ENCODE results near the gene SCGB1D1. TPM values are rescaled to one million over a fixed set of nuclear protein-coding genes. Genes with fewer than 3 reads are reported as not detected.

SCGB1D1 gene
- total and polyA plus RNA-seq, 10 of the 15 experiments (the other 5 are each of a cell fraction or from before 2014, with no cell fraction given): not detected

- FAIRE-seq (no peak), DNase-seq (ENCODE audit: low read depth, low spot score) (no peak), ATAC-seq (no peak)
- ChIA-PET CTCF (interaction anchor here (0.8 to 2.1 kb wide), 16 partner anchors 15 to 205 kb away, joined by 3 to 12 read pairs (median 4); no protein-coding TSS in a partner anchor), POLR2A (no interaction called here), SMC1A (ENCODE audit: uncharacterized antibody, unreplicated experiment) (interaction anchor here (0.7 to 2.1 kb wide), 5 partner anchors 20 to 143 kb away, joined by 3 to 5 read pairs (median 3); no protein-coding TSS in a partner anchor), RAD21 (ENCODE audit: unreplicated experiment) (no interaction called here)
- Histone ChIP-seq H3K27ac (ENCODE audit: control insufficient read depth, insufficient read depth) (no peak overlapping the region), H3K4me1 (ENCODE audit: control insufficient read depth, insufficient read depth, low read length) (no peaks in the 10 kb centered on the region), H3K79me2 (ENCODE audit: control insufficient read depth, insufficient read depth, low read length) (no peaks in the 10 kb centered on the region), H3K9ac (ENCODE audit: control insufficient read depth, insufficient read depth, low read length) (no peak overlapping the region), H3K27me3 (replicated peaks in 1 of 2; ENCODE audit: control insufficient read depth in 2 of 2, insufficient read depth in 2 of 2, low read length in 1 of 2) (0 out of 4 replicates have a peak, but pooled peaks cover 0 to 2% of the 10 kb centered on the region in 2 experiments), H3K9me3 (replicated peaks; ENCODE audit: control insufficient read depth, insufficient read depth, low read length) (no peaks in the 10 kb centered on the region), H3K36me3 (ENCODE audit: control insufficient read depth in 2 of 2, insufficient read depth in 2 of 2, low read length in 1 of 2) (no peaks in the 10 kb centered on the region), H3K4me2 (ENCODE audit: control insufficient read depth, insufficient read depth) (no peak overlapping the region), H2AFZ (ENCODE audit: control insufficient read depth, low read depth, low read length) (no peak overlapping the region), H3K4me3 (no peak overlapping the region), H4K20me1 (ENCODE audit: control insufficient read depth, insufficient read depth) (no peaks in the 10 kb centered on the region)
- WGBS (ENCODE audit: insufficient coverage, insufficient replicate concordance, low lambda C conversion rate, missing lambda C conversion rate): 36% methylated on average over 7 of the region's 7 CpGs
- BruUV-seq (replicated peaks): no TSS peak
- intact Hi-C loops (cut with micrococcal nuclease; ENCODE audit: unreplicated experiment): loop anchor here (5.0 kb wide), 1 partner anchor 205 kb away; no protein-coding TSS in a partner anchor
- in situ Hi-C loops (cut with MboI): loop anchor here (5.0 kb wide), 1 partner anchor 140 kb away; no protein-coding TSS in a partner anchor
- TF ChIP-seq MYC (IDR thresholded peaks at IDR 0.05; ENCODE audit: insufficient read depth, insufficient read length, insufficient replicate concordance, low read length, severe bottlenecking) (no peak), RBBP5 (conservative IDR thresholded peaks at IDR 0.05) (no peak), ZNF687 (IDR thresholded peaks at IDR 0.05) (no peak), NFYB (IDR thresholded peaks at IDR 0.05; ENCODE audit: insufficient read depth, low read depth, low read length) (no peak), ZSCAN29 (IDR thresholded peaks at IDR 0.05) (no peak), FOS (IDR thresholded peaks at IDR 0.05; ENCODE audit: borderline replicate concordance, extremely low read depth, insufficient read length) (no peak), RAD51 (IDR thresholded peaks at IDR 0.05) (no peak), ZBTB4 (CRISPR knock-in tag; IDR thresholded peaks at IDR 0.05) (no peak), SUZ12 (IDR thresholded peaks at IDR 0.05; ENCODE audit: unreplicated experiment) (no peak), HDGF (IDR thresholded peaks at IDR 0.05) (no peak), TBL1XR1 (IDR thresholded peaks at IDR 0.05; ENCODE audit: low read depth, low read length) (no peak)
- TF ChIP-seq, protein P1, sequence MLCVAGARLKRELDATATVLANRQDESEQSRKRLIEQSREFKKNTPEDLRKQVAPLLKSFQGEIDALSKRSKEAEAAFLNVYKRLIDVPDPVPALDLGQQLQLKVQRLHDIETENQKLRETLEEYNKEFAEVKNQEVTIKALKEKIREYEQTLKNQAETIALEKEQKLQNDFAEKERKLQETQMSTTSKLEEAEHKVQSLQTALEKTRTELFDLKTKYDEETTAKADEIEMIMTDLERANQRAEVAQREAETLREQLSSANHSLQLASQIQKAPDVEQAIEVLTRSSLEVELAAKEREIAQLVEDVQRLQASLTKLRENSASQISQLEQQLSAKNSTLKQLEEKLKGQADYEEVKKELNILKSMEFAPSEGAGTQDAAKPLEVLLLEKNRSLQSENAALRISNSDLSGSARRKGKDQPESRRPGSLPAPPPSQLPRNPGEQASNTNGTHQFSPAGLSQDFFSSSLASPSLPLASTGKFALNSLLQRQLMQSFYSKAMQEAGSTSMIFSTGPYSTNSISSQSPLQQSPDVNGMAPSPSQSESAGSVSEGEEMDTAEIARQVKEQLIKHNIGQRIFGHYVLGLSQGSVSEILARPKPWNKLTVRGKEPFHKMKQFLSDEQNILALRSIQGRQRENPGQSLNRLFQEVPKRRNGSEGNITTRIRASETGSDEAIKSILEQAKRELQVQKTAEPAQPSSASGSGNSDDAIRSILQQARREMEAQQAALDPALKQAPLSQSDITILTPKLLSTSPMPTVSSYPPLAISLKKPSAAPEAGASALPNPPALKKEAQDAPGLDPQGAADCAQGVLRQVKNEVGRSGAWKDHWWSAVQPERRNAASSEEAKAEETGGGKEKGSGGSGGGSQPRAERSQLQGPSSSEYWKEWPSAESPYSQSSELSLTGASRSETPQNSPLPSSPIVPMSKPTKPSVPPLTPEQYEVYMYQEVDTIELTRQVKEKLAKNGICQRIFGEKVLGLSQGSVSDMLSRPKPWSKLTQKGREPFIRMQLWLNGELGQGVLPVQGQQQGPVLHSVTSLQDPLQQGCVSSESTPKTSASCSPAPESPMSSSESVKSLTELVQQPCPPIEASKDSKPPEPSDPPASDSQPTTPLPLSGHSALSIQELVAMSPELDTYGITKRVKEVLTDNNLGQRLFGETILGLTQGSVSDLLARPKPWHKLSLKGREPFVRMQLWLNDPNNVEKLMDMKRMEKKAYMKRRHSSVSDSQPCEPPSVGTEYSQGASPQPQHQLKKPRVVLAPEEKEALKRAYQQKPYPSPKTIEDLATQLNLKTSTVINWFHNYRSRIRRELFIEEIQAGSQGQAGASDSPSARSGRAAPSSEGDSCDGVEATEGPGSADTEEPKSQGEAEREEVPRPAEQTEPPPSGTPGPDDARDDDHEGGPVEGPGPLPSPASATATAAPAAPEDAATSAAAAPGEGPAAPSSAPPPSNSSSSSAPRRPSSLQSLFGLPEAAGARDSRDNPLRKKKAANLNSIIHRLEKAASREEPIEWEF (IDR thresholded peaks at IDR 0.05; ENCODE audit: insufficient replicate concordance, low read depth, low read length): no peak
Observed at GRCh38 chr11:62172294-62172693, 17.7 kb upstream of the SCGB1D1 start.

Measured in GM12878 (cell line).